ENCODE data around the gene PROKR1.

DNA sequence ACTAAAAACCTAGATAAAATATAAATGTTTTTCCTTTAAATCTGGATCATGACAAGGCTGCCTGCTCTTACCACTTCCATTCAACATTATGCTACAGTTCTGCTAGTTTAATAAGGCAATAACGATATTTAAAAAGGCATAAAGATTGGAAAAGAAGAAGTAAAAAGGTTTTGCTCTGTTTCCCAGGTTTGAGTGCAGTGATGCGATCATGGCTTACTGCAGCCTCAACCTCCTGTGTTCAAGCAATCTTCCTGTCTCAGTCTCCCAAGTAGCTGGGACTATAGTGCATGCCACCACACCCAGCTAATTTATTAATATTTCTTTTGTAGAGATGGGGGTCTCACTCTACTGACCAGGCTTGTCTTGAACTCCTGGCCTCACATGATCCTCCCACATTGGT lies 40.8 kb downstream of the PROKR1 start:
- TF ChIP-seq, protein P1, sequence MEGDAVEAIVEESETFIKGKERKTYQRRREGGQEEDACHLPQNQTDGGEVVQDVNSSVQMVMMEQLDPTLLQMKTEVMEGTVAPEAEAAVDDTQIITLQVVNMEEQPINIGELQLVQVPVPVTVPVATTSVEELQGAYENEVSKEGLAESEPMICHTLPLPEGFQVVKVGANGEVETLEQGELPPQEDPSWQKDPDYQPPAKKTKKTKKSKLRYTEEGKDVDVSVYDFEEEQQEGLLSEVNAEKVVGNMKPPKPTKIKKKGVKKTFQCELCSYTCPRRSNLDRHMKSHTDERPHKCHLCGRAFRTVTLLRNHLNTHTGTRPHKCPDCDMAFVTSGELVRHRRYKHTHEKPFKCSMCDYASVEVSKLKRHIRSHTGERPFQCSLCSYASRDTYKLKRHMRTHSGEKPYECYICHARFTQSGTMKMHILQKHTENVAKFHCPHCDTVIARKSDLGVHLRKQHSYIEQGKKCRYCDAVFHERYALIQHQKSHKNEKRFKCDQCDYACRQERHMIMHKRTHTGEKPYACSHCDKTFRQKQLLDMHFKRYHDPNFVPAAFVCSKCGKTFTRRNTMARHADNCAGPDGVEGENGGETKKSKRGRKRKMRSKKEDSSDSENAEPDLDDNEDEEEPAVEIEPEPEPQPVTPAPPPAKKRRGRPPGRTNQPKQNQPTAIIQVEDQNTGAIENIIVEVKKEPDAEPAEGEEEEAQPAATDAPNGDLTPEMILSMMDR (IDR thresholded peaks at IDR 0.05) = no peak
- no peak for TF ChIP-seq EZH2 (IDR thresholded peaks at IDR 0.05)
- TF ChIP-seq EZH2phosphoT487 (IDR thresholded peaks at IDR 0.05) = no peak
